HCT116 (cell line): ENCODE measurements around the gene LNPEP. TPM values are rescaled to one million over a fixed set of nuclear protein-coding genes. Genes with fewer than 3 reads are reported as not detected.

ENCODE experiments used
- ATAC-seq: fragments of 200-7000 bp; cut with Tn5 transposase; 2 replicates; pipeline ENCODE4 v1.9.1; 2020; ENCODE audit warnings: mild to moderate bottlenecking, moderate library complexity
- BruUV-seq: library from RNA; stranded (reverse); fragments of 400-500 nt; replicated peaks from 2 replicates; lab custom pipeline; 2021; lab: Mats Ljungman, UMichigan
- CTCF ChIA-PET: fragments of 300-600 bp; sonication (Branson Sonifier 250); formaldehyde crosslinking; loops from one replicate; lab custom pipeline; 2021; ENCODE audit warnings: antibody characterized with exemption; lab: Charles Lee
- POLR2A ChIA-PET: fragments of 300-600, 350-600 bp; sonication (Branson Sonifier 250); formaldehyde crosslinking; loops from one replicate; lab custom pipeline; 2021; ENCODE audit warnings: antibody characterized with exemption; lab: Charles Lee
- RAD21 ChIA-PET, 2 experiments: fragments of 300-600 bp; sonication (Branson Sonifier 250); formaldehyde crosslinking; loops; one replicate each; lab custom pipeline; 2023; ENCODE audit warnings: low total read pairs in 2 of 2; ENCODE audit not compliant: uncharacterized antibody in 2 of 2, unreplicated experiment in 2 of 2, low non-redundant PET in 1 of 2; lab: Charles Lee
- DNase-seq: peaks from one replicate; pipeline ENCODE4 v3.0.0-alpha.2; 2010; ENCODE audit warnings: low read depth, low spot score
- H2AFZ ChIP-seq: fragments of 200-600 bp; shearing (Covaris generic), sonication (generic); 2 replicates; pipeline ENCODE4 v1.6.1; 2017; ENCODE audit warnings: low read depth, mixed run types, mixed read lengths, antibody characterized with exemption, low read length; ENCODE audit not compliant: poor library complexity, severe bottlenecking
- H3K27ac ChIP-seq: 2 replicates; pipeline ENCODE4 v1.5.1; 2012; ENCODE audit warnings: low read depth, low read length
- H3K27me3 ChIP-seq: fragments of 200-600 bp; sonication (generic); 2 replicates; pipeline ENCODE4 v1.6.1; 2016; ENCODE audit warnings: mixed run types, low read length, mixed read lengths; ENCODE audit not compliant: insufficient read depth
- H3K36me3 ChIP-seq, 2 experiments: fragments of 200-500 bp in 1 of 2; fragments of 200-600 bp in 1 of 2; sonication (Bioruptor generic) in 1 of 2; sonication (generic) in 1 of 2; 2 replicates each; pipeline versions ENCODE4 v1.5.1 to v1.6.1; 2014 to 2016; ENCODE audit warnings: low read length in 2 of 2, inconsistent platforms in 1 of 2, mixed read lengths in 1 of 2, mixed run types in 1 of 2; ENCODE audit not compliant: insufficient read depth in 2 of 2, control insufficient read depth in 1 of 2
- H3K4me1 ChIP-seq, 2 experiments: fragments of 200-600 bp in 1 of 2; sonication (generic) in 1 of 2; 2 replicates each; pipeline versions ENCODE4 v1.5.1 to v1.6.1; 2012 to 2017; ENCODE audit warnings: low read length in 2 of 2, inconsistent platforms in 1 of 2, mild to moderate bottlenecking in 1 of 2, mixed read lengths in 1 of 2, mixed run types in 1 of 2, moderate library complexity in 1 of 2; ENCODE audit not compliant: insufficient read depth in 2 of 2, control insufficient read depth in 1 of 2
- H3K4me2 ChIP-seq: fragments of 200-600 bp; sonication (generic); 2 replicates; pipeline ENCODE4 v1.6.1; 2017; ENCODE audit warnings: mixed run types, low read length, mixed read lengths
- H3K4me3 ChIP-seq, 2 experiments: fragments of 200-600 bp in 1 of 2; sonication (generic) in 1 of 2; replicated peaks in 1 of 2; 2 replicates each; pipeline ENCODE4 v1.5.1; 2011 to 2016; ENCODE audit warnings: low read length in 2 of 2, control low read depth in 1 of 2, low read depth in 1 of 2, mild to moderate bottlenecking in 1 of 2, mixed read lengths in 1 of 2, mixed run types in 1 of 2
- H3K79me2 ChIP-seq: fragments of 200-600 bp; sonication (generic); 2 replicates; pipeline ENCODE4 v1.6.1; 2017; ENCODE audit warnings: mild to moderate bottlenecking, mixed run types, low read length, moderate library complexity, mixed read lengths; ENCODE audit not compliant: insufficient read depth
- H3K9ac ChIP-seq: fragments of 200-600 bp; sonication (generic); 2 replicates; pipeline ENCODE4 v1.6.1; 2016; ENCODE audit warnings: low read length, mixed read lengths
- H3K9me2 ChIP-seq: fragments of 200-600 bp; sonication (generic), shearing (Covaris generic); 2 replicates; pipeline ENCODE4 v1.6.1; 2017; ENCODE audit warnings: mixed run types, mild to moderate bottlenecking, moderate library complexity; ENCODE audit not compliant: insufficient read depth
- H3K9me3 ChIP-seq, 2 experiments: fragments of 200-500 bp in 1 of 2; fragments of 200-600 bp in 1 of 2; sonication (Bioruptor generic) in 1 of 2; sonication (generic) in 1 of 2; 2 replicates each; pipeline ENCODE4 v1.6.1; 2014 to 2017; ENCODE audit warnings: low read length in 2 of 2, mixed read lengths in 2 of 2, inconsistent platforms in 1 of 2, low read depth in 1 of 2, mild to moderate bottlenecking in 1 of 2, mixed run types in 1 of 2, moderate library complexity in 1 of 2; ENCODE audit not compliant: control insufficient read depth in 1 of 2, insufficient read depth in 1 of 2
- H4K20me1 ChIP-seq: fragments of 200-600 bp; sonication (generic), shearing (Covaris generic); 2 replicates; pipeline ENCODE4 v1.6.1; 2017; ENCODE audit warnings: mixed run types, mild to moderate bottlenecking, moderate library complexity; ENCODE audit not compliant: insufficient read depth
- CBX3 ChIP-seq: IDR thresholded peaks from 2 replicates; pipeline ENCODE4 v1.6.1; 2012; ENCODE audit warnings: low read depth
- CEBPB ChIP-seq: IDR thresholded peaks from 2 replicates; pipeline ENCODE4 v1.6.1; 2012; ENCODE audit warnings: low read depth
- ELF1 ChIP-seq: IDR thresholded peaks from 2 replicates; pipeline ENCODE4 v1.6.1; 2012; ENCODE audit warnings: low read depth, borderline replicate concordance
- EZH2 ChIP-seq: fragments of 200-600 bp; sonication (generic); IDR thresholded peaks from 2 replicates; pipeline ENCODE4 v1.6.1; 2017; ENCODE audit warnings: antibody characterized with exemption, mixed run types
- EZH2phosphoT487 ChIP-seq: fragments of 200-600 bp; IDR thresholded peaks from 2 replicates; pipeline ENCODE4 v1.6.1; 2018; ENCODE audit warnings: antibody characterized with exemption, borderline replicate concordance
- FOSL1 ChIP-seq: IDR thresholded peaks from 2 replicates; pipeline ENCODE4 v1.6.1; 2012; ENCODE audit warnings: low read depth
- JUND ChIP-seq: IDR thresholded peaks from 2 replicates; pipeline ENCODE4 v1.6.1; 2012
- POLR2AphosphoS5 ChIP-seq: IDR thresholded peaks from 2 replicates; pipeline ENCODE4 v1.6.1; 2011; ENCODE audit warnings: mild to moderate bottlenecking, low read depth, low read length, moderate library complexity
- SIN3A ChIP-seq: IDR thresholded peaks from 2 replicates; pipeline ENCODE4 v1.6.1; 2012; ENCODE audit warnings: low read depth
- YY1 ChIP-seq: IDR thresholded peaks from 2 replicates; pipeline ENCODE4 v1.6.1; 2011; ENCODE audit warnings: low read length, low read depth, moderate library complexity, mild to moderate bottlenecking; ENCODE audit not compliant: insufficient replicate concordance; ENCODE audit errors: extremely low read depth
- ZNF274 ChIP-seq: fragments of 200-500 bp; sonication (Bioruptor generic); IDR thresholded peaks from 2 replicates; pipeline ENCODE4 v1.6.1; 2014; ENCODE audit warnings: mild to moderate bottlenecking, low read depth, low read length, inconsistent platforms
- intact Hi-C: fragments of 100-400 bp; cut with micrococcal nuclease; formaldehyde crosslinking; loops from 2 replicates; pipeline ENCODE4 v1.10.0; 2022
- total RNA-seq: library from RNA; stranded (reverse); gene quantifications from one replicate; pipeline ENCODE4 v1.2.1, GENCODE V29; 2021; ENCODE audit not compliant: unreplicated experiment
- TF ChIP-seq, protein P1 (sequence below): IDR thresholded peaks from 2 replicates; pipeline ENCODE4 v1.6.1; 2012
- TF ChIP-seq, protein P2 (sequence below): IDR thresholded peaks from 2 replicates; pipeline ENCODE4 v1.6.1; 2012
- TF ChIP-seq, protein P3 (sequence below): IDR thresholded peaks from 2 replicates; pipeline ENCODE4 v1.6.1; 2011; ENCODE audit warnings: mild to moderate bottlenecking, low read length, moderate library complexity; ENCODE audit not compliant: insufficient replicate concordance; ENCODE audit errors: extremely low read depth
- TF ChIP-seq, protein P4 (sequence below): IDR thresholded peaks from 2 replicates; pipeline ENCODE4 v1.6.1; 2012; ENCODE audit warnings: low read depth

LNPEP gene
- total RNA-seq, 1 experiment from 2014 or later = 14.9 TPM

DNA sequence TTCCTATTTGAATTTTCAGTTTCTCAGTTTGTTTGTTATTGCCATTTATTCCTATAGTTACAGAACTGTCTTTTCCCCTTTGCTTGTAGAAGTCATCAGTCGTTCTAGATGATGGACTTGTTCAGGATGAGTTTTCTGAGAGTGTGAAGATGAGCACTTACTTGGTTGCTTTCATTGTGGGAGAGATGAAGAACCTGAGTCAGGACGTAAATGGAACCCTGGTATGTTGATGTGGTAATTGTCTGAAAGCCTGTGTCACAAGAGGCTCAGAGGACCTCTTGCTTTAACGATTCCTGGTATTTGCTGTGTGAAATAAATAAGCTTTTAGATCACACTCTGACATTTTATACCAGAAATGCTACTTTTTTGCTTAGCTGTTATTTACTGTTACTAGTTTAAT lies 50.6 kb downstream of the LNPEP start:
- H3K4me3 ChIP-seq = no peak overlapping the region
- BruUV-seq = no TSS peak
- H3K79me2 ChIP-seq = no peaks in the 10 kb centered on the region
- DNase-seq = no peak
- no peaks in the 10 kb centered on the region for H3K27me3 ChIP-seq
- TF ChIP-seq, protein P1, sequence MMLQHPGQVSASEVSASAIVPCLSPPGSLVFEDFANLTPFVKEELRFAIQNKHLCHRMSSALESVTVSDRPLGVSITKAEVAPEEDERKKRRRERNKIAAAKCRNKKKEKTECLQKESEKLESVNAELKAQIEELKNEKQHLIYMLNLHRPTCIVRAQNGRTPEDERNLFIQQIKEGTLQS = no peak
- TF ChIP-seq JUND (no peak), FOSL1 (no peak)
- TF ChIP-seq, protein P2, sequence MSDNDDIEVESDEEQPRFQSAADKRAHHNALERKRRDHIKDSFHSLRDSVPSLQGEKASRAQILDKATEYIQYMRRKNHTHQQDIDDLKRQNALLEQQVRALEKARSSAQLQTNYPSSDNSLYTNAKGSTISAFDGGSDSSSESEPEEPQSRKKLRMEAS = no peak
- TF ChIP-seq, all 23 proteins: peak for 0
- no peak overlapping the region for H3K27ac ChIP-seq
- ATAC-seq = no peak
- CTCF ChIA-PET = interaction anchor here (2.1 kb wide), 1 partner anchor 11 kb away, joined by 8 read pairs; no protein-coding TSS in a partner anchor
- H3K9me3 ChIP-seq = no peaks in the 10 kb centered on the region
- H4K20me1 ChIP-seq = no peaks in the 10 kb centered on the region
- no peaks in the 10 kb centered on the region for H3K4me1 ChIP-seq
- no peak overlapping the region for H3K9ac ChIP-seq
- RAD21 ChIA-PET = no interaction called here
- H2AFZ ChIP-seq = no peak overlapping the region
- POLR2A ChIA-PET = interaction anchor here (0.8 kb wide), 1 partner anchor 9 kb away, joined by 3 read pairs; no protein-coding TSS in a partner anchor
- no peak overlapping the region for H3K4me2 ChIP-seq
- no peaks in the 10 kb centered on the region for H3K9me2 ChIP-seq
- intact Hi-C loops = no loop called here
- H3K36me3 ChIP-seq = no peaks in the 10 kb centered on the region

DNA sequence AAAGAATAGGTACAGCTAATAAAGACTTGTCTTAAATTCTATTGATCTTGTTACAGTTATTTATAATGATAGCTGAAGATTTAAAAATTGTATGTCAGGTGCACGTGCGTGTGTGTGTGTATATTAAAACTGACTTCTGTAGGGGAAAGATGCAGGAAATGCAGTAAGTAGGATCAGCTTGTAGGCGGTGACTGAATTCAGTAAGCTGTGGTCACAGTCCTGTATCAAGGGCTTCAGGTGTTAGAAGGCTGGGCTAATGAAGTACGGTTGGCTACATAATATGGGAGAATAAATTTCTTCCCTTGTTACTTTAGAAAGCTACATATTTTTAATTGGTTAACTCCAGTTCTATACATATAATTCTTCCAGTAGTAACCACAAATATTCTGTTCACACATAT lies 54.2 kb downstream of the LNPEP start:
- Histone ChIP-seq H3K27ac (no peak overlapping the region), H2AFZ (no peak overlapping the region), H3K4me3 (no peak overlapping the region), H3K4me2 (no peak overlapping the region), H4K20me1 (no peaks in the 10 kb centered on the region), H3K9me3 (no peaks in the 10 kb centered on the region), H3K27me3 (no peaks in the 10 kb centered on the region), H3K36me3 (no peaks in the 10 kb centered on the region), H3K9ac (no peak overlapping the region), H3K4me1 (no peaks in the 10 kb centered on the region), H3K79me2 (no peaks in the 10 kb centered on the region), H3K9me2 (no peaks in the 10 kb centered on the region)
- CTCF ChIA-PET = no interaction called here
- intact Hi-C loops = loop anchor here (5.0 kb wide), 1 partner anchor 123 kb away; no protein-coding TSS in a partner anchor
- no TSS peak for BruUV-seq
- ATAC-seq = no peak
- POLR2A ChIA-PET = interaction anchor here (1.1 kb wide), 1 partner anchor 11 kb away, joined by 3 read pairs; no protein-coding TSS in a partner anchor
- RAD21 ChIA-PET = no interaction called here
- DNase-seq = no peak
- TF ChIP-seq, protein P3, sequence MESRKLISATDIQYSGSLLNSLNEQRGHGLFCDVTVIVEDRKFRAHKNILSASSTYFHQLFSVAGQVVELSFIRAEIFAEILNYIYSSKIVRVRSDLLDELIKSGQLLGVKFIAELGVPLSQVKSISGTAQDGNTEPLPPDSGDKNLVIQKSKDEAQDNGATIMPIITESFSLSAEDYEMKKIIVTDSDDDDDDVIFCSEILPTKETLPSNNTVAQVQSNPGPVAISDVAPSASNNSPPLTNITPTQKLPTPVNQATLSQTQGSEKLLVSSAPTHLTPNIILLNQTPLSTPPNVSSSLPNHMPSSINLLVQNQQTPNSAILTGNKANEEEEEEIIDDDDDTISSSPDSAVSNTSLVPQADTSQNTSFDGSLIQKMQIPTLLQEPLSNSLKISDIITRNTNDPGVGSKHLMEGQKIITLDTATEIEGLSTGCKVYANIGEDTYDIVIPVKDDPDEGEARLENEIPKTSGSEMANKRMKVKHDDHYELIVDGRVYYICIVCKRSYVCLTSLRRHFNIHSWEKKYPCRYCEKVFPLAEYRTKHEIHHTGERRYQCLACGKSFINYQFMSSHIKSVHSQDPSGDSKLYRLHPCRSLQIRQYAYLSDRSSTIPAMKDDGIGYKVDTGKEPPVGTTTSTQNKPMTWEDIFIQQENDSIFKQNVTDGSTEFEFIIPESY = no peak
- no peak for TF ChIP-seq CEBPB
- no peak for TF ChIP-seq ELF1
- no peak for TF ChIP-seq SIN3A
- no peak for TF ChIP-seq POLR2AphosphoS5
- TF ChIP-seq, protein P4, sequence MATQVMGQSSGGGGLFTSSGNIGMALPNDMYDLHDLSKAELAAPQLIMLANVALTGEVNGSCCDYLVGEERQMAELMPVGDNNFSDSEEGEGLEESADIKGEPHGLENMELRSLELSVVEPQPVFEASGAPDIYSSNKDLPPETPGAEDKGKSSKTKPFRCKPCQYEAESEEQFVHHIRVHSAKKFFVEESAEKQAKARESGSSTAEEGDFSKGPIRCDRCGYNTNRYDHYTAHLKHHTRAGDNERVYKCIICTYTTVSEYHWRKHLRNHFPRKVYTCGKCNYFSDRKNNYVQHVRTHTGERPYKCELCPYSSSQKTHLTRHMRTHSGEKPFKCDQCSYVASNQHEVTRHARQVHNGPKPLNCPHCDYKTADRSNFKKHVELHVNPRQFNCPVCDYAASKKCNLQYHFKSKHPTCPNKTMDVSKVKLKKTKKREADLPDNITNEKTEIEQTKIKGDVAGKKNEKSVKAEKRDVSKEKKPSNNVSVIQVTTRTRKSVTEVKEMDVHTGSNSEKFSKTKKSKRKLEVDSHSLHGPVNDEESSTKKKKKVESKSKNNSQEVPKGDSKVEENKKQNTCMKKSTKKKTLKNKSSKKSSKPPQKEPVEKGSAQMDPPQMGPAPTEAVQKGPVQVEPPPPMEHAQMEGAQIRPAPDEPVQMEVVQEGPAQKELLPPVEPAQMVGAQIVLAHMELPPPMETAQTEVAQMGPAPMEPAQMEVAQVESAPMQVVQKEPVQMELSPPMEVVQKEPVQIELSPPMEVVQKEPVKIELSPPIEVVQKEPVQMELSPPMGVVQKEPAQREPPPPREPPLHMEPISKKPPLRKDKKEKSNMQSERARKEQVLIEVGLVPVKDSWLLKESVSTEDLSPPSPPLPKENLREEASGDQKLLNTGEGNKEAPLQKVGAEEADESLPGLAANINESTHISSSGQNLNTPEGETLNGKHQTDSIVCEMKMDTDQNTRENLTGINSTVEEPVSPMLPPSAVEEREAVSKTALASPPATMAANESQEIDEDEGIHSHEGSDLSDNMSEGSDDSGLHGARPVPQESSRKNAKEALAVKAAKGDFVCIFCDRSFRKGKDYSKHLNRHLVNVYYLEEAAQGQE = no peak
- TF ChIP-seq EZH2phosphoT487 = no peak
- no peak for TF ChIP-seq EZH2
- TF ChIP-seq FOSL1 = no peak
- no peak for TF ChIP-seq JUND
- no peak for TF ChIP-seq ZNF274
- no peak for TF ChIP-seq YY1
- TF ChIP-seq CBX3 = no peak
